ENCODE results near the gene LETM1. TPM values are rescaled to one million over a fixed set of nuclear protein-coding genes. Genes with fewer than 3 reads are reported as not detected.

Gene LETM1
- polyA plus RNA-seq, 3 donors = 18.2 to 19.8 (median 18.6) TPM

GRCh38 chr4:1808851-1809753, 46.9 kb downstream of the LETM1 start:
- no peak for DNase-seq (ENCODE audit: low read depth in 3 of 3, low spot score in 2 of 3)

GRCh38 chr4:1808396-1808795, 47.6 kb downstream of the LETM1 start:
- no peak for DNase-seq (ENCODE audit: low read depth in 3 of 3, low spot score in 2 of 3)

GRCh38 chr4:1807332-1807777, 48.6 kb downstream of the LETM1 start:
- no peak for DNase-seq (ENCODE audit: low read depth in 3 of 3, low spot score in 2 of 3)

GRCh38 chr4:1806596-1807331, 49.2 kb downstream of the LETM1 start:
- DNase-seq (ENCODE audit: low read depth in 3 of 3, low spot score in 2 of 3) = no peak

GRCh38 chr4:1806223-1806564, 49.8 kb downstream of the LETM1 start:
- DNase-seq (ENCODE audit: low read depth in 3 of 3, low spot score in 2 of 3) = no peak

- DNase-seq (ENCODE audit: low read depth in 3 of 3, low spot score in 2 of 3) = no peak
Measured at GRCh38 chr4:1805493-1806222, 50.3 kb downstream of the LETM1 start.

- no peak for DNase-seq (ENCODE audit: low read depth in 3 of 3, low spot score in 2 of 3)
Measured at GRCh38 chr4:1804638-1805492, 51.1 kb downstream of the LETM1 start.

DNA sequence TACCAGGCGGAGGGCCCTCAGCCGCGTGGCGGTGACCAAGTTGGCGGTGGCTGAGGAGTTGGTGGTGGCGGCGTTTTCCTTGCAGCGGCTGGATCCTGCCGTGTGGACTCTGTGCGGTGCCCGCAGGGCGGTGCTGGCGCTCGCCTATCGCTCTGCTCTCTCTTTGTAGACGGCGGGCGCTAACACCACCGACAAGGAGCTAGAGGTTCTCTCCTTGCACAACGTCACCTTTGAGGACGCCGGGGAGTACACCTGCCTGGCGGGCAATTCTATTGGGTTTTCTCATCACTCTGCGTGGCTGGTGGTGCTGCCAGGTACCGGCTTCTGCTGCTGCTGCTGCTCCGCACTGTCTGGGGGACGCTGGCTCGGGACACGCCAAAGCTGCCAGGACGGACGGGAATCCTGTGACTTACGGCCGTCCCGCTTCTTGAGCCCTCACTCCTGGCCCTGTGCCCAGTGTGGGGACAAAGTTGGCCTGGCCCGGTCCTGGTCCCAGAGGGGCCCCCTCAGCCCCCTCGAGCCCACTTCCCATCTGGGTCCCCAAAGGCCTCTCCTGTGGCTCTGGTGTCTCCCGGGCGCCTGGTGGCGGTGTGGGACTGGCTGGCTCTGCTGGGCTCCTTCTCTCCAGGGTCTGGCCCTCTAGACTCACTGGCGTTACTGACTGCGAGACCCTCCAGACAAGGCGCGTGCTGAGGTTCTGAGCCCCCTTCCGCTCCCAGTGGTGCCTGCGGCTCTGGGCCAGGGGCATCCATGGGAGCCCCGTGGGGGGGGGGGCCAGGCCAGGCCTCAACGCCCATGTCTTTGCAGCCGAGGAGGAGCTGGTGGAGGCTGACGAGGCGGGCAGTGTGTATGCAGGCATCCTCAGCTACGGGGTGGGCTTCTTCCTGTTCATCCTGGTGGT, 52.2 kb downstream of the LETM1 start:
- DNase-seq (ENCODE audit: low read depth in 3 of 3, low spot score in 2 of 3) = no peak

DNA sequence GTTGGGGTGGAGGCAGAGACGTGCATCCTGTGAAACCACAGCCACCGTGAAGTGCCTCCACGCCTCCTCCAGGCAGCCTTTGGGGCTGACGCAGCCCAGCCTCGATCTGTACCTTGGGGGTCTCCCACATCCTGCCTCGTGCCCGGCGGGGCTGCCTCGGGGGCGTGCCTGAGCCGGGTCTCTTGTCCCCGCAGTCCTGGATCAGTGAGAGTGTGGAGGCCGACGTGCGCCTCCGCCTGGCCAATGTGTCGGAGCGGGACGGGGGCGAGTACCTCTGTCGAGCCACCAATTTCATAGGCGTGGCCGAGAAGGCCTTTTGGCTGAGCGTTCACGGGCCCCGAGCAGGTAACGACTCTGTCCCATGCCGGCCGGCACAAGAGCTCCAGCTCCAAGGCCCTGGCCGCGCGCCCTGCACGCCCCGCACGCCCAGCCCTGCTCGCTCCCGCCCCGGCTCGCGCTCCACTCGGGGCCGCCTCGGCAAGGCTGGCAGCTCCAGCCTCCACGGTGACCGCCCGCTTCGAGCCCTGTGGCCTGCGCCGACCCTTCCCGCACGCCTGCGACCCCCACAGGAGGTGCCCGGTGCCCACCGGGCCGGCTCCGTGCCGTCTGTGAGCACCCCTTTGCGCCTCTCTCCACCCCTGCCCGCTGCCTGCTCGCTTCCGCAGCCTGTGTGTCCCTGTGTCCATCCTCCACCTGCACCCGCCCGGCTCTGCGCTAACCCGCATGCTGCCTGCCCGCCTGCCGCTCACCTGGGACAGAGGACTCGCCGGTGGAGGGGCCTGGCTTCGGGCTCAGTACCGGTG, 53.0 kb downstream of the LETM1 start:
- no peak for DNase-seq (ENCODE audit: low read depth in 3 of 3, low spot score in 2 of 3)

- no peak for DNase-seq (ENCODE audit: low read depth in 3 of 3, low spot score in 2 of 3)
Measured at GRCh38 chr4:1802151-1802715, 53.7 kb downstream of the LETM1 start.

DNA sequence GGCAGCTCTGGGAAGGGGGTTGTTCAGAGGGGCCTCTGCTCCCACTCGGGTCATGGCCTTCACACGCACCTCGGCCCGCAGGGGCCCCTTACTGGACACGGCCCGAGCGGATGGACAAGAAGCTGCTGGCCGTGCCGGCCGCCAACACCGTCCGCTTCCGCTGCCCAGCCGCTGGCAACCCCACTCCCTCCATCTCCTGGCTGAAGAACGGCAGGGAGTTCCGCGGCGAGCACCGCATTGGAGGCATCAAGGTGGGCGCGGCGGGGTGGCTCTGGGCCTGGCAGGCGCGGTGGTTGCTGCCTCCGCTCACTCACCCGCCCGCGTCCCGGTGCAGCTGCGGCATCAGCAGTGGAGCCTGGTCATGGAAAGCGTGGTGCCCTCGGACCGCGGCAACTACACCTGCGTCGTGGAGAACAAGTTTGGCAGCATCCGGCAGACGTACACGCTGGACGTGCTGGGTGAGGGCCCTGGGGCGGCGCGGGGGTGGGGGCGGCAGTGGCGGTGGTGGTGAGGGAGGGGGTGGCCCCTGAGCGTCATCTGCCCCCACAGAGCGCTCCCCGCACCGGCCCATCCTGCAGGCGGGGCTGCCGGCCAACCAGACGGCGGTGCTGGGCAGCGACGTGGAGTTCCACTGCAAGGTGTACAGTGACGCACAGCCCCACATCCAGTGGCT, 54.5 kb downstream of the LETM1 start:
- no peak for DNase-seq (ENCODE audit: low read depth in 3 of 3, low spot score in 2 of 3)

- DNase-seq (ENCODE audit: low read depth in 3 of 3, low spot score in 2 of 3) = no peak
Measured at GRCh38 chr4:1800805-1801204, 55.2 kb downstream of the LETM1 start.

- DNase-seq (ENCODE audit: low read depth in 3 of 3, low spot score in 2 of 3) = no peak
Measured at GRCh38 chr4:1799387-1800375, 56.3 kb downstream of the LETM1 start.

GRCh38 chr4:1798580-1799386, 57.2 kb downstream of the LETM1 start:
- DNase-seq (ENCODE audit: low read depth in 3 of 3, low spot score in 2 of 3) = no peak

DNA sequence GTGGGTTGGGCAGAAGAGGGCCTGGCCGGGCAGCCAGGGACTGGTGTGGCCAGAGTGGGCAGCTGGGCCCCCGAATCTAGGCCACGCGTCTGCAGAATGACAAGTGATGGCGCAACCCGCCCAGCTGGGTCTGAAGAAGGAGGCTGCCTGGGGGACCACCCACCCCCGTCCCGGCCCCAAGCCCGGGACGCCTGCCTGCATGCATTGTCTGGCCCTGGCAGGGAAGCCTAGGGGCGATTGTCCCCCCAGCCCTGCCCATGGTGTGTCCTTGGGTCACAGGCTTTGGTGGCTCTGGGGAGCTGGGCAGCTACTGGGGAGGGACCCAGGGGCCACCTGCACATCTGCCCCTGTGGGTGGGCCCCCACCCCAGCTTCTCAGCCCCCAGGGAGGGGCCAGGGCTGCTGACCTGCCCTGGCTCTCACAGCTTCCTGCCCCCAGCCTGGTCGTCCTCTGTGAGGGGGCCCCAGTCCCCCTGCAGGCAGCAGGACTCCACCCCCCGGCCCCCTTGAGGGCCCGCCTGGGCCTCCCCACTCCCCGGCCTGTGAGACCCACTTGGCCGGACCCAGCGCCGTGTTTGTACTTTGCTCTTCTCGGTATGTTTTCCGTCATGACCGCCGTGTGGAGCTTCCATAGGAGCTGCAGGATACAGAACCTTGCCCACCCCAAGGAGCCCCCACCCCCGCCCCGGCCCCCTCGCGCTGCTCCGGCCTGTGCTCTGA, 57.9 kb downstream of the LETM1 start:
- no peak for DNase-seq (ENCODE audit: low read depth in 3 of 3, low spot score in 2 of 3)

Data from right renal cortex interstitium (tissue), 3 donors.